Psoas muscle (tissue), 8 donors: Measurements from ENCODE around the gene COPE. TPM values are rescaled to one million over a fixed set of nuclear protein-coding genes. Genes with fewer than 3 reads are reported as not detected.

Experiments used
- ATAC-seq, 4 donors: fragments of 200-7000 bp; cut with Tn5 transposase; one replicate each; pipeline ENCODE4 v1.9.1; 2020; ENCODE audit warnings: moderate library complexity in 3 of 4, mild to moderate bottlenecking in 2 of 4
- DNase-seq, 2 donors: peaks; one replicate each; pipeline ENCODE4 v3.0.0-alpha.2; 2020
- H3K27ac ChIP-seq: fragments of 200-600 bp; one replicate; pipeline ENCODE4 v1.8.0; 2022
- H3K27me3 ChIP-seq, 3 donors: fragments of 200-600 bp in 1 of 3; one replicate each; pipeline versions ENCODE4 v1.6.1 to v1.8.0; 2013 to 2022; ENCODE audit warnings: low read length in 2 of 3, mild to moderate bottlenecking in 2 of 3, moderate library complexity in 1 of 3; ENCODE audit not compliant: insufficient read depth in 3 of 3
- H3K36me3 ChIP-seq, 2 donors: fragments of 200-600 bp in 1 of 2; one replicate each; pipeline versions ENCODE4 v1.6.1 to v1.8.0; 2013 to 2022; ENCODE audit warnings: low read depth in 1 of 2, mild to moderate bottlenecking in 1 of 2, moderate library complexity in 1 of 2; ENCODE audit not compliant: insufficient read depth in 1 of 2
- H3K4me1 ChIP-seq: fragments of 200-600 bp; one replicate; pipeline ENCODE4 v1.8.0; 2022
- H3K4me3 ChIP-seq: fragments of 200-600 bp; one replicate; pipeline ENCODE4 v1.8.0; 2022; ENCODE audit warnings: mild to moderate bottlenecking
- H3K9me3 ChIP-seq: fragments of 200-600 bp; one replicate; pipeline ENCODE4 v1.8.0; 2022
- WGBS, 3 donors: extraction: QIAGEN DNeasy Blood & Tissue Kit; methylation state at CpG; one replicate each; pipeline versions ENCODE4 v1.1.6 to v1.1.7; 2013; 5-methylcytosine and 5-hydroxymethylcytosine counted together
- intact Hi-C, 2 donors: fragments of 100-400 bp; cut with DNase I; formaldehyde crosslinking; loops; one replicate each; pipeline versions ENCODE4 v1.11.0 to v1.14.2; 2022
- polyA plus RNA-seq, 3 donors: library from polyadenylated mRNA; stranded (reverse); fragments of 200-250 nt; gene quantifications; one replicate each; pipeline ENCODE4 v1.2.3, GENCODE V29; 2013
- total RNA-seq, 4 donors: library from RNA; stranded (reverse); fragmentation: NEBNext Ultra II Directional in 2 of 4; extraction: Animal tissue kit (Norgen Biotek cat#: 25700) in 2 of 4; gene quantifications; one replicate each; pipeline versions ENCODE4 v1.2.1 to v1.2.4, GENCODE V29; 2021 to 2023
- TF ChIP-seq, protein P1 (sequence below): fragments of 200-600 bp; IDR thresholded peaks from one replicate; pipeline ENCODE4 v1.8.0; 2022; ENCODE audit warnings: antibody characterized with exemption
- donor health status: healthy with polysubstance abuse.
- donor health status: DM: no; HTN: no; CAD: no; lungs with moderate emphysema.
- donor health status: Bipolar disorder and iron deficiency.
- donor health status: healthy.
- donor health status: DM: yes; HTN: yes; CAD: no.
- donor health status: DM: no; HTN: no; CAD: no.
- donor health status: DM: no; HTN: no; CAD: no.
- donor health status: DM: yes; HTN: yes; CAD: no.

Gene COPE
- total and polyA plus RNA-seq, 7 donors: 91.5 to 173 (median 110) TPM

- H3K4me3 ChIP-seq: no peak overlapping the region
- H3K4me1 ChIP-seq: no peaks in the 10 kb centered on the region
- TF ChIP-seq, protein P1, sequence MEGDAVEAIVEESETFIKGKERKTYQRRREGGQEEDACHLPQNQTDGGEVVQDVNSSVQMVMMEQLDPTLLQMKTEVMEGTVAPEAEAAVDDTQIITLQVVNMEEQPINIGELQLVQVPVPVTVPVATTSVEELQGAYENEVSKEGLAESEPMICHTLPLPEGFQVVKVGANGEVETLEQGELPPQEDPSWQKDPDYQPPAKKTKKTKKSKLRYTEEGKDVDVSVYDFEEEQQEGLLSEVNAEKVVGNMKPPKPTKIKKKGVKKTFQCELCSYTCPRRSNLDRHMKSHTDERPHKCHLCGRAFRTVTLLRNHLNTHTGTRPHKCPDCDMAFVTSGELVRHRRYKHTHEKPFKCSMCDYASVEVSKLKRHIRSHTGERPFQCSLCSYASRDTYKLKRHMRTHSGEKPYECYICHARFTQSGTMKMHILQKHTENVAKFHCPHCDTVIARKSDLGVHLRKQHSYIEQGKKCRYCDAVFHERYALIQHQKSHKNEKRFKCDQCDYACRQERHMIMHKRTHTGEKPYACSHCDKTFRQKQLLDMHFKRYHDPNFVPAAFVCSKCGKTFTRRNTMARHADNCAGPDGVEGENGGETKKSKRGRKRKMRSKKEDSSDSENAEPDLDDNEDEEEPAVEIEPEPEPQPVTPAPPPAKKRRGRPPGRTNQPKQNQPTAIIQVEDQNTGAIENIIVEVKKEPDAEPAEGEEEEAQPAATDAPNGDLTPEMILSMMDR: no peak
- ATAC-seq (peak in 1 of 4 donors; percentile 31), DNase-seq (no peak)
- H3K27me3 ChIP-seq: no peaks in the 10 kb centered on the region
- intact Hi-C loops: no loop called here
- 85 to 91% (median 85%) methylated on average over 6 to 7 of the region's 7 CpGs for WGBS, 3 donors
- peaks cover 0 to 2% of the 10 kb centered on the region in 2 donors for H3K36me3 ChIP-seq
- no peaks in the 10 kb centered on the region for H3K9me3 ChIP-seq
- no peak overlapping the region for H3K27ac ChIP-seq
Measured at GRCh38 chr19:18951721-18952281, 32.6 kb upstream of the COPE start.

DNA sequence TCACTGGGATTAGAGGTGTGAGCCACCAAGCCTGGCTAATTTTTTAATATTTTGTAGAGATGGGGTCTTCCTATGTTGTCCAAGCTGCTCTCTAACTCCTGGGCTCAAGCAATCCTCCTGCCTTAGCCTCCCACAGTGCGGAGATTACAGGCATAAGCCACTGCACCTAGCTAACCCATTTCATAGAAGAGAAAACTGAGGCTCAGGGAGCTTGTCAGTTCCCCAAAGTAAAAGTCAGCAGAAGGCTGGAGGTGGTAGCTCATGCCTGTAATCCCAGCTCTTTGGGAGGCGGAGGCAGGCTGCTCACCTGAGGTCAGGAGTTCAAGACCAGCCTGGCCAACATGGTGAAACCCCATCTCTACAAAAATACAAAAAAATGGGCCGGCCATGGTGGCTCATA, 30.7 kb upstream of the COPE start:
- WGBS, 3 donors: 84 to 92% (median 91%) methylated on average over 3 of the region's 3 CpGs
- H3K4me1 ChIP-seq: no peaks in the 10 kb centered on the region
- no peaks in the 10 kb centered on the region for H3K27me3 ChIP-seq
- no peak for DNase-seq
- no peaks in the 10 kb centered on the region for H3K9me3 ChIP-seq
- no peak overlapping the region for H3K4me3 ChIP-seq
- peaks cover 0 to 8% of the 10 kb centered on the region in 2 donors for H3K36me3 ChIP-seq
- ATAC-seq: no peak
- no peak overlapping the region for H3K27ac ChIP-seq
- TF ChIP-seq, protein P1: no peak
- intact Hi-C loops: no loop called here

- intact Hi-C loops: no loop called here
- Histone ChIP-seq H3K9me3 (no peaks in the 10 kb centered on the region), H3K4me3 (no peak overlapping the region), H3K27me3 (no peaks in the 10 kb centered on the region), H3K36me3 (peaks cover 0 to 8% of the 10 kb centered on the region in 2 donors), H3K4me1 (no peaks in the 10 kb centered on the region), H3K27ac (no peak overlapping the region)
- no peak for DNase-seq
- 71 to 89% (median 79%) methylated on average over 5 of the region's 5 CpGs for WGBS, 3 donors
- TF ChIP-seq, protein P1: no peak
- no peak for ATAC-seq
Measured at GRCh38 chr19:18948976-18949356, 29.8 kb upstream of the COPE start.

GRCh38 chr19:18948075-18948975, 29.1 kb upstream of the COPE start:
- no peaks in the 10 kb centered on the region for H3K27me3 ChIP-seq
- H3K36me3 ChIP-seq: peaks cover 0 to 8% of the 10 kb centered on the region in 2 donors
- ATAC-seq (no peak), DNase-seq (no peak)
- H3K4me1 ChIP-seq: no peaks in the 10 kb centered on the region
- no peak overlapping the region for H3K4me3 ChIP-seq
- no peak overlapping the region for H3K27ac ChIP-seq
- TF ChIP-seq, protein P1: no peak
- H3K9me3 ChIP-seq: no peaks in the 10 kb centered on the region
- 70 to 83% (median 71%) methylated on average over 13 to 15 of the region's 15 CpGs for WGBS, 3 donors
- intact Hi-C loops: no loop called here
